Stimulated activated CD4-positive, alpha-beta T cell treated with anti-CD3 and anti-CD28 coated beads, TNF-alpha, amount 100 ng/mL, for 4 hours (primary cell): ENCODE measurements around the gene SHC1.

Experiments used
- DNase-seq, 3 experiments: peaks; one replicate each; pipeline ENCODE4 v3.0.0-alpha.2; 2020; ENCODE audit warnings: low read depth in 3 of 3

SHC1 gene

DNA sequence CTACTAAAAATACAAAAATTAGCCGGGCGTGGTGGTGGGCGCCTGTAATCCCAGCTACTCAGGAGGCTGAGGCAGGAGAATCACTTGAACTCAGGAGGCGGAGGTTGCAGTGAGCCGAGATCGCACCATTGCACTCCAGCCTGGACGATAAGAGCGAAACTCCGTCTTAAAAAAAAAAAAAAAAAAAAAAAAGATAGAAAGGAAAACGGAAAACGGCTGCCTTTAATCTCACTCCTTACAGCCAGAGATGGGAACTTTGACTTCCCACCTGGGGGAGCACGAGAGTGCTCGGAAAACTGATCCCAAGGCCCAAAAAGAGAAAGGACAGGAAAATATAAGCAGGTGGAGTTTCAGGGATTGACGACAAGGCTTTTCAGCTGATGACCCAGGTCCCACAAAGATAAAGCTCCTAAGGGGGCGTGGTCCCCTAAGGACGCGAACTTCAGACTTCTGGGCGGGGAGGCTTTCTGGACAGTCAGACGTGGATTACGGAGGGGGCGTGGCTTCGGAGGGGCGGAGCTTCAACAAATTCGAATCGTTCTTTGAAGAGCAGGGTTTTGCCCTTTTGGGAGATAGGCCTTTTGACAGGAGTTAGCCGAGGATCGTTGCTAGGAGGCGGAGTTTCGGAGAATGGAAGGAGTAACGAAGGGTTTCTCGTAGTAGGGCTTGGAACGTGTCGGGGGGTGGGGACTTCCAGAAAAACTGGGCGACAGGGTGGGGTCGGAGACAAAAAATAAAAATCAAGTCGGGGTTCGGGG, 3.0 kb upstream of the SHC1 start:
- DNase-seq: peak; percentile 83 to 89 (median 83)

DNA sequence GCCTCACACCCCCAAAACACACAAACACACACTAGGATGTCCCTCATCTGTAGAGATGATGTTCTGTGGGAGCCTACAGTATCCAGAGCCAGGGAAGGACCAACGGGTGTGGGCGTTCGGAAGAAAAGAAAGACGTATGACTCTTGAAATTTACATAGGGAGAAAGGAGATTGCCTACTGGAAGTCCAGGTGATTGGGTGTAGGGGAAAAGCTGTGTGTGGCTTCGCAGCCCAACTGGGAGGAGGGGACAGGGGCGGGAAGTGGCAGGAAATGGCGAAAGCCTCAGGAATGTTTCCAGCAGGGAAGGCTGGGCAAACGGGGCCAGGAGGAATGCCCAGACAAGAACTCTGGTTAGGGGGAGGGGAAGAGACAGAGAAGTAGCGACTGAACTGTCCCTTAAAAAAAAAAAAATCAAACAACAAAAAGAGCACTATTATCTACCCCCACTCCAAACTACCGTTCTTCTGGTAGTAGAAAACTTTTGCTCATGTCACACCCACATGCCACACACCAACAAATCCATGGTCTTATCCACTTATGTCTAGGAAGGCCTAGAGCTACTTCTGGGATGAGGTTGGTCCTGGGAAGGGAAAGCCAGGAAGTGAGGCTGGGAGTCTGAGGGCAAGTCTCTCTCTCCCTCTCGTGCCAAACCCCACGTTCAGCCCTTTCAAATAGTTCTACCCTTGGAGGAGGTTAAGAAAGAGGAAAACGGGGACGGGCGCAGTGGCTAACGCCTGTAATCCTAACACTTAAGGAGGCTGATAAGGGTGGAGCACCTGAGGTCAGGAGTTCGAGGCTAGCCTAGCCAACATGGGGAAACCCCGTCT, 2.2 kb upstream of the SHC1 start:
- no peak for DNase-seq

DNA sequence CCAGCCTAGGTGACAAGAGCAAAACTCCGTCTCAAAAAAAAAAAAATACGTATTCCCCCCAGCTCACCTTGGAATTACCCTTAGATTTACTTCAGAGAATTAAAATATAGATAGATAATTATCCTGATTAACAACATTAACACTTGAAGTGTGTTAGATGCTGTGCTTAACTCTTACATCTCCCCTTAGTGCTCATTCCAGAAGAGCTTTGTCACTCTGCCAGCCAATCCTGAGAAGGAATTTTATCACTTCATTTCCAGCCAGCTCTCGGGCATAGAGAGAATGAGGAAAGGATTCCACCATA, 1.6 kb upstream of the SHC1 start:
- no peak for DNase-seq

DNA sequence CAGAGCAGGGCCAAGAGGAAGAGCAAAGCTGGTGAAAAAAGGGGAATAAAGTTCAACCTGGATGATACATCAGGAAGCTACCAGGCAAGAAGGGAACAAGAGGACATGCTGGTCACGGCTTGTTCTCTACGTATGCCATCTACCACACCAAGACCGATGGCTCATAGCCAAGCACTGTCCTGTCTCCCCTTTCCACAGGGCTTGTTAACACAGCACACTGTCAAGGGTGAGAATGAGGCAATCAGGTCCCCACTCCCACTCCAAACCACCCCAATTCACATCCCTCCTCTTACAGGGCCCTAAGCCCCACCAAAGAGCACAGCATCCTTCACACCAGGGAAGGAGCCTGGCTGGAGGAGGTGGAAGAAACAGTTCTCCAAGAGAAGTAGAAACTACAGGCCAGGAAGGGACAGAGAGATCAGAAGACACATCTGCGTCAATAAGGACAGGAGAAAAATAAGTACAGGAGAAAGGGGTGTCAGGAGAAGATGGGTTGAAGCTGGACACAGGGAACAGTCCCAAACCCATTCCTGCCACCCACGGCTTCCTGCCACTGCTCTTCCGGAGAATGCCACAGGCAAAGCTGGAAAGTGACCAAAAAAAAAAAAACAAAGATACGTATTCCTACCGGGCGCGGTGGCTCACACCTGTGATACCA, 923 bp upstream of the SHC1 start:
- DNase-seq: no peak

GRCh38 chr1:154969860-154970452, 591 bp downstream of the SHC1 start:
- no peak for DNase-seq

- no peak for DNase-seq
Measured at GRCh38 chr1:154969246-154969645, 1.3 kb downstream of the SHC1 start.

- DNase-seq: no peak
Measured at GRCh38 chr1:154968731-154969130, 1.8 kb downstream of the SHC1 start.

- no peak for DNase-seq
Measured at GRCh38 chr1:154967331-154967950, 3.1 kb downstream of the SHC1 start.

DNA sequence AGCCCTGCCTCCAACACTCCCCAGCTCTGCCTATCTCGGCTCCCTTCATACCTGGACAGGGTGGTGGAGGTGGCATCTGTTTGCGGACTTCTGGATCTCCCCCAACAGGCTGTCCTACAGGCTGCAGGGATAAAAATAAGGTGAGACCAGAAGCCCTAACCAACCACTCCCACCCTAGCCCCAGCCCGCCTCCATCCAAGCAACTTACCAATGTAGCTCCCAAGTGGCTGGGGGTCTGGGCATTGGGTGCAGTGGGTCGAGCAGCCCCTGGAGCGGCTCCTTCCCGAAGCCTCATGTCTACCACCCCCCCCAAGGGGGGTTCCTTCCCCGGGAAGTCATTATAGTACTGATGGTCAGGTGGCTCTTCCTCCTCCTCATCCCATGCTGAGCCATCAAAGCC, 4.4 kb downstream of the SHC1 start:
- no peak for DNase-seq

DNA sequence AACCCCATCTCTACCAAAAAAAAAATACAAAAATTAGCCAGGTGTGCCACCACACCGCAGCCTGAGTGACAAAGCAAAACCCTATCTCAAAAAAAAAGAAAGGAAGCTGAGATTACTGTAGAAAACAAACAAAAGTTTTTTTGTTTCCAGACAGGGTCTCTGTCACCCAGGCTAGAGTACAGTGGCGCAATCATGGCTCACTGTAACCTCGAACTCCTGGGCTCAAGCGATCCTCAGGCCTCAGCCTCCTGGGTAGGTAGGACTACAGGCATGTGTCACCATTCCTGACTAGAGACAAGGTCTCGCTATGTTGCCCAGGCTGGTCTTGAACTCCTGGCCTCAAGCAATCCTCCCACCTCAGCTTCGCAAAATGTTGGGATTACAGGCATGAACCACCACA, 6.2 kb downstream of the SHC1 start:
- no peak for DNase-seq

GRCh38 chr1:154963643-154964042, 6.9 kb downstream of the SHC1 start:
- no peak for DNase-seq

DNA sequence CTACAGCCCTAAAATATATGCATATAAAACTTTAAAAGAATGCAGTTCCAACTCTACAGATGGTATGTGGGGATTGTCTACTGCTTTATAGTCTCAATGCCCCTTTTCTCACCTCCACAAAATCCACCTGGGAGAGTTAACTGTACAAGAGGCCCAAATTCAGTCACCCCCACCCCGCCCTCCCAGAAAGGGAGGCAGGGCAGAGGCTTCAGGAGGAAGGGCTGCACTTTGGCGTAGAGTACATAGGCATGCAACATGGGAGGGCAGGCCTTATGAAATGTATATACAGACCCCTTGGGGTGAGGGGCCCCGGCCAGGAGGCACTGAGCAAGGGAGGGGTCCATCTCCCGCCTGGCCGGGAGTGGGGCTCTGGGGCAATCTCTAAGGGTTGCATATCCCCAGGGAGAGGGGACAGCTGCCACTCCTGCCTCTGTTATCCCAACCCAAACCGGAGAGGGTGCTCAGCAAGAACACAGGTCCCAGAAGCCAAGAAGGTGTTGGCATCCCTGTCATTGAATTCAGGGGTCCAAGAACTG, 7.7 kb downstream of the SHC1 start:
- no peak for DNase-seq

- no peak for DNase-seq
Measured at GRCh38 chr1:154962156-154962749, 8.3 kb downstream of the SHC1 start.

GRCh38 chr1:154961207-154962155, 9.1 kb downstream of the SHC1 start, which contains the start of gene PYGO2:
PYGO2 (minus strand) TSS chr1:154961782; CDS start chr1:154961576, 206 bp downstream.
- DNase-seq: peak; percentile 61 to 78 (median 67)

- no peak for DNase-seq
Measured at GRCh38 chr1:154960446-154961136, 10.0 kb downstream of the SHC1 start.

DNA sequence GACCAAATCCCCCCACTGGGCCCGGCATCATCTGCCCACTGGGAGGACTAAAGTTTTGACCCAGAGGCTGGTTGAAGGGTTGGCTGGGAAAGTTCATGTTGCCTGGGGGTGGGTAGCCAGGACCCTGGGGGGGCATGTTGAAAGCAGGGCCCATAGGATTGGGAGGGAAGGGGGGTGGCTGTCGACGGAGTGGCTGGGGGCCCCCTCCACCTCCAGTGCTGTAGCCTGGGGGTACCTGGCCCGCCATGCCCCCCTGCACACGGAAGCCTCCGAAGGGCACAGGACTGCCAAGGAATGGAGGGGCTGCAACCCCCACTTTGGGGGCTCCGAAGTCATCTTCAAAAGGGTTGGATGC, 11.1 kb downstream of the SHC1 start:
- no peak for DNase-seq

DNA sequence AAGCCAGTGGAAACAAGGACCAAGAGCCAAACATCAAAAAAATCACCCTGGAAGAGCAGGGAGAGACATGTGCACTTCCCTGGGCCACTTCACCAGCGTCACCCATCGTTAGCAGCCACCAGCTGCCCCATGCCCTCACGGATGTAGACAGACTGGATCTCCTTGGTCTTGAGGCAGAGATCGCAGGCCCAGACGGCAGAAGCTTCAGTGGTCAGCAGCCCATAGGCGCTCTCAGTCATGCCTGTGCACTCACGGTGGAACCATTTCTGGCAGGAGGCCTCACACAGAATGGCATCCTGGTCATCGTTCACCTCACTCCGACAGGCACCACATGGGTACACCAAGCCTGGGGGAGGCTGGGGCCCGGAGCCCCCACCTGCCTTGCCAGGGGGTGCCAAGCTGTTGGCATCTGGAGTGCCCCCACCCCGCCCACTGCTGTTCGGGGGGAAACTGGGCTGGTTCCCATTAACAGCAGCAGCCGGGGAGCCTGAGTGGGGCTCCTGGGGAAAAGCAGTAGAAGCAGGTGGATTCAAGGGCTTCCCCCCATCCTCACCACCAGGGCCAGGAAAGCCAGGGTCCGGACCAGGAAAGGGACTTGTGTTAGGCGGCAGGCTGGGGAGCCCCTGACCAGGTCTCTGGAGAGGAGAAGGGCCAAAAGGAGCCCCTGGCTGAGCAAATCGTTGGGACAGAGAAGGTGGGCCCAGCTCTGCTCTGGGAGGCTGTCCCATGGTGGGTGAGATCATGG, 11.7 kb downstream of the SHC1 start:
- no peak for DNase-seq

DNA sequence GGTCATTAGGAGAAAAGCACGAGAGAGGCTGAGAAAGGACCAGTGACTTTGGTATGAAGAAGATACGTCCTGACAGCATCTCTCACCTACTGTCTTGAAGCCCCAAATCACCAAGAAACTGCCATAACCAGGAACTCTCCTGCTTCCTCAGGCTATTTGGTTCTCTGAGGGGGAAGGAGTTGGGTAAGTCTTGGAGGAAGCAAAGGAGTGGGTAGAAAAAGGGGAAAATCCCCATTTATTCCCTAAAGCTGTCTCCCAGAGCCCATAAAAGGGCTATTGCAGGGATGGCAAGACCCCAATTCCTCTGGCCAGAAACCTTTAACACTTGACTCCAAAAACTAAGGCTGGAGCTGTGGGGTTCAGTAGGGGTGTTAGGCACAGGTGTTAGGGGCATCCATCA, 12.5 kb downstream of the SHC1 start:
- DNase-seq: no peak
